NCI-H1048 (cell line): ENCODE measurements around the gene PIM3.
A peak's percentile ranks its signal among the peaks of the same experiment; 100 is the strongest.

Experiments used
- DNase-seq: peaks from one replicate; lab custom pipeline; 2025; lab: John Stamatoyannopoulos, UW

The PIM3 gene

DNA sequence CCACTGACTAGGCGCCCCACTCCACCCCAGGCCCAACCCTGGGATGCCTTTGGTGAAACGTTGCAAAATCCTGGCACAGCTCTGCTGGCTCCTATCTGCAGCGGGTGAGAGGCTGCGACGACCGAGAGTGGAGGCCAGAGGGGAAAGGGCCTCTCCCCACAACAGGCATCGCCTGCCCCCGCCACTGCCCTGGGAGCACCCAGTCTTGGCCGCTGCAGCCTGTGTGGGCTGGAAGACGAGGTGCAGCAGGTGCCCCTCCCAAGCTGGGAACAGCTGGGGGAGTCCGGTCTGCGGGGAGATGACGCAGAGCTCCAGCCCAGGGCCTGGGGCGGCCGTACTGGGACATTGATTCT, 4.2 kb upstream of the PIM3 start:
- DNase-seq = no peak

DNA sequence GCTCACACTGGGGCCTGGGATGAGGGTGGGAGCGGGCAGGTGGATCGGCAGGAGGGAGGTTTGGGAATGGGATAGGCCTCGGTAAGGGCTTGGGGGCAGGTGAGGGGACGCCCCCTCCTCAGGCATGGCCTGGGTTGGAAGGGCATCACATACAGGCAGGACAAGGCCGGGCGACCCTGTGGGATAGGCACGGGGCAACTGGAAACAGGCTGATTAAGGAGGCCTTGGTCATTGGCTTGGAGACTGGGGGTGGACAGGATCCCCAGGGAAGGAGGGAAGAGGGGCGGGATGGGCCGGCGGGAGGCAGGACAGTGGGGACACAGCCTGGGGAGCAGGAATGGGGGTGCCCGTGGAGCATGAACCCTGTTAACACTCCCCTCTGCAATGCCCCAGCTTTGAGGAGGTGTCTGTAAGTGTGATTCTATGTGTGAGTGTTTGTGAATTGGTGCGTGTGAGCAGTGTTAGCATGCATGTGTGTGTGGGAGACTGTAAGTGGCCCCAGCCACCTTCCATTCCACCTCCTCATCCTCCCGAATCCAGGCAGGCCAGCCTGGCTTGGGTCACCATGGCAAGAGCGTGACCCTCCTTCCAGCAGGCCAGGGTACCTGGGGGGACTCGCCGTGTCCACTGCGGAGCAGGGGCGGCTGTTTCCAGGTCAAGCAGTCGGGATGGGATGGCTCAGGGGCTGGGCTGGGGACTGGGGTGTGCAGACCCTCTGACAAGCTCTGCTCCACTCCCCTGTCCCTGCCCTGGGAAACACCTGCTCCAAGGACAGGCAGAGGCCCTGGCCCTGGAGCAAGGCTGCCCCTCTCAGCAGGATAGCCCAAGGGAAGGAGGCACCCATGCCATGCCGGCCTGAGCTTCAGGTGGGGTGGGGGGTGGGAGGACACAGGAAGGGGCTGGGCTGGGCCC, 3.4 kb upstream of the PIM3 start:
- no peak for DNase-seq

DNA sequence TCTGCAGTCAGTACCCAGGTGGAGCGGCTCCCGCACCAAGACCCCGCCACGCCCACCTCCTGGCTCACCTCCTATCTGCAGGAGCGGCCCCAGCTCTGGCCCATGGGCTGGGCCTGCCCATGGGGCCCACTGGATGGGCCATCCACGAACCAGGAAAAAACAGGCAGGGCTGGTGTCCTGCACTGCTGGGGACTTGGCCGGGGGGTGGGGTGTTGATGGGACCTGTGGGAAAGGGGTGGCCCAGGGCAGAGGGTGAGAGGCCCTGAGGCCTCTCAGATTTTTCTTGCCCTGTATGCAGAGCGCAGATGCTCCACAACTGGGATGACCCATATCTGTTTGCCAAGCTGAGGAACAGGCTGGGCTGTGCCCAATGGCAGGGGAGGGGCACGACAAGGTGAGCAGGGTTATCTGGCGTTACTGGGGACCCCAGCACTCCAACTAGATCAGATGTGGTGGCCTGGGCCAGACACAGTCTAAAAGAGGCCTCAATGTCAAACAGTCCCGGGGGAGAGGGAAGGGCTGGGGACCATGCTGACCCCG, 2.7 kb upstream of the PIM3 start:
- no peak for DNase-seq

DNA sequence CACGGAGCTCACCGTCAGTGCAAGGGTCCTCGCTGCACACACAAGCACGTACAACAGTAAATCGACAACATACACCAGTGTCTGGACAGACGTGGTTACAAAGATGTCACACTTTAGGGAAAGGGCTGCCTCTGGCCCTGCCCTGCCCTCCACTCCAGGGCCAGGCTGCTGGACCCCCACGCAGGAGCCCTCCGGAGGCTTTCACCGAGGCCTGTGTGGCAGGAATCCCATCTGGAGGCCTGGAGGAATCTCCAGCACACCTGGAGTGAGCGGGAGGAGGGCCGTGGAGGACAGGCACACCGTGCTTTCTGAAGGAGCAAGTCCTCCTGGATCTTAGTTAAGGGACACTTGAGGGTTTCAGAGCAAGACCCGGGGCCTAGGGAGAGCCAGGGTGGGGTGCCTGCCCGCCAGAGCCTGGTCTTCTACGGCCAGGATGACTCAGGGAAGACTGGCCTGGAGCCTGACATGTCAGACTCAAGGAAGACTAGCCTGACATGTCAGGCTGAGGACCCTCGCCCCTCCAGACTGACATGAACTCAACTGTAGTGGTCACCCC, 2.1 kb upstream of the PIM3 start:
- no peak for DNase-seq

DNA sequence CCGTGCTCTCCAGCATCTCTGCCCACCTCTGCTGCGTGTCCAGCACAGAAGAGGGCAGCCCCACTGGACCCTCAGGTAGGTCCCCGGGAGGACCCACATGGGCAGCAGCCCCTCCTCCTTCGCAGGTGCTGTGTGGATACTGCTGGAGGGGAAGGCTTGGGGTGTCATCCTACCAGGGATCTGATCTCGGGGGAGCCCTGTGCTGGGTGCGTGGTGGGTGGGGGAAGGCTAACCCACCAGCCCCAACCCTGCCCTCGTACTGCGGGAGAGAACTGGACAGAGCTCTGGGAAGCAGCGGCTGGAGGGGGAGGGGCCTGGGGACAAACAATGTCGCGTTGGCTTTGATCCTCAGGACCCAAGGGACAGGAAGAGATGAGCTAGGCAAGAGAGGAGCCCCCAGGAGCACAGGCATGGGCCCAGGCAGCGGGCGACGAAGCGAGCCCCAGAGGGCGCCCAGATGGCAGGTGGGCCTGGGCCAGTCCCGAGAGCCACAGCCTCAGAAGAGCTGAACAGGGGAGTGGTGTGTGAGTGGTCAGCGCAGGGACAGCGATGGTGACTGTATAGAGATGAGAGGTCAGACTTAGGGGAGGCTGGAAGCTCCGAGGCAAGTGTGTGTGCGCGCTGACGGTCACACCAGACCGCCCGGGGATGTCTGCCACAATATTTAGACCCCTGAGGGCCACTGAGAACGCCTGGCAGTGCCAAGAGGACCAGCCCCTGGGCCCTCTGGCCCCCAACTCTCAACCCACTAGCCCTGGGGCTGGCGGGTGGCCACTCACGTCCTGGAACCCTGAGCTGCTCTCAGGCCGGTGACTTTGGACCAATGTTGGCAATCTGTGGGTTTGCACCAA, 1.4 kb upstream of the PIM3 start:
- DNase-seq = no peak

DNA sequence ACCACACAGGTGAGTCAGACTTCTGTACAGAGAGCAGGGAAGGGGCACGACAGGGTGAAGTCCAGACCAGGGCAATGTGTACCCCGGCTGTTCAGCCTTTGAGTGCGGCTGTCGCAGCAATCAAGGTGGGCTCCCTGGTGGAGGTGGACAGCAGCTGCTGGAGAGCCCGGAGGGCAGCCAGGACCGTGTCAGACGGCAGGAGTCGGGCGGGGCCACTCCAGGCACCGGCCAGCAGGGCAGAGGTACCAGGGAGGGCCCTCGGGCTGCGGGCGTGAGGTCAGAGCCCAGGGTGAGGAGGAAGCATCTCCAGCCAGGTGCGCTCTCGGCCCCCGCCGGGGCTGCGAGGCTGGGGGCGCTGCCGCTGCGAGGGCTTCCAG, 802 bp upstream of the PIM3 start:
- no peak for DNase-seq

DNA sequence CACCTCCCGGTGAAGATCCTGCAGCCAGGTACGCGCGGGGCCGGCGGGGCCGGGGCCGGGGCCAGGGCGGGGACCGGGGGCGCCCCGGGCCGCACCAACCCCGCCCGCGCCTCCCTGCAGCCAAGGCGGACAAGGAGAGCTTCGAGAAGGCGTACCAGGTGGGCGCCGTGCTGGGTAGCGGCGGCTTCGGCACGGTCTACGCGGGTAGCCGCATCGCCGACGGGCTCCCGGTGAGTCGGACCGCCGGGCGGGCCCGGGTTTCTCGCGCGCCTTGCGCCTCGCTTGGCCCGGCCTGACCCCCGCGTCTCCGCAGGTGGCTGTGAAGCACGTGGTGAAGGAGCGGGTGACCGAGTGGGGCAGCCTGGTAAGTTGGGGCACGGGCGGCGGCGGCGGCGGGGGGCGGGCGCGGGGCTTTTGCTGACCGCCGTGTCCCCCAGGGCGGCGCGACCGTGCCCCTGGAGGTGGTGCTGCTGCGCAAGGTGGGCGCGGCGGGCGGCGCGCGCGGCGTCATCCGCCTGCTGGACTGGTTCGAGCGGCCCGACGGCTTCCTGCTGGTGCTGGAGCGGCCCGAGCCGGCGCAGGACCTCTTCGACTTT, 531 bp downstream of the PIM3 start:
- no peak for DNase-seq

DNA sequence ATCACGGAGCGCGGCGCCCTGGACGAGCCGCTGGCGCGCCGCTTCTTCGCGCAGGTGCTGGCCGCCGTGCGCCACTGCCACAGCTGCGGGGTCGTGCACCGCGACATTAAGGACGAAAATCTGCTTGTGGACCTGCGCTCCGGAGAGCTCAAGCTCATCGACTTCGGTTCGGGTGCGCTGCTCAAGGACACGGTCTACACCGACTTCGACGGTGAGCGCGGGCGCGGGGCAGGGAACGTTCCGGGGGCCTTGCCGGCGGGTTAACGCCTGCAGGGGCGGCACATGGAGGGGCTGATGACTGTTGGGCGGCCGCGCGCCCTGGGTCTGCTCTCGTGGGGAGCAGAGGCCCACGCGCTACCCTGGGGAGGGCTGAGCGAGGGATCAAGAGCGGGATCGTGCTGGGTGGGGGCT, 1.0 kb downstream of the PIM3 start:
- DNase-seq = no peak

DNA sequence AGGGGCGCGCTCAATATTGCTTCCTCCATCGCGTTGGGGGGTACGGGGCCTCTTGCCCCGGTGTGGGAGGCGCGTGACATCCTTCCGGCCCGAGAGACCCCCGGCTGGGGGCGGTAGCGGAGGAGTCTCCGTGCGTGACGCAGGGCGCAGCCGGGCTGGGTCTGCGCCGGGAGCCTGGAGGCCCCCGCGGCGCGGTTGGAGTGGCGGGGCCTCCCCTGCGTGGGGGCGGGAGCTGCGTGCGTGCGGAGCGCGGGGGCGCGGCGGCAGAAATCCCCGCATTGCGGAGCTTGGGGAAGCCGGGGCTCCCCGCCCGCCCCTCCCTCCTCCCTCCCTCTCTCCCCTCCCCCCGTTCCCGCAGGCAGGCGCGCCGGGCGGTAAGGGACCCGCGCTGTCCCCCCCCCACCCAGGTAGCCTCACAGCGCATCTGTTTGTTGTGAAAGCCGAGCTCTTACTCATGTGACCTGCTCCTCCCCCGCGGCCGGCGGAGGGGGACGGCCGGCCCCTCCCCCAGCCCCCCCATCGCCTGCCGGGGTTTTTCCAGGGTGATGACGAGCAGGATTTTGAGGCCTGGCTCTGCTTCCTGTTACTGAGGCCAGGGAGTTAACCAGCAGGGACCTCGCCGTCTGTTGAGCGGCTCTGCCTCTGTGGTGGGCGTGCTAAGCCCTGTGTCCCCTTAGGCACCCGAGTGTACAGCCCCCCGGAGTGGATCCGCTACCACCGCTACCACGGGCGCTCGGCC, 1.6 kb downstream of the PIM3 start:
- DNase-seq = peak; percentile 59

DNA sequence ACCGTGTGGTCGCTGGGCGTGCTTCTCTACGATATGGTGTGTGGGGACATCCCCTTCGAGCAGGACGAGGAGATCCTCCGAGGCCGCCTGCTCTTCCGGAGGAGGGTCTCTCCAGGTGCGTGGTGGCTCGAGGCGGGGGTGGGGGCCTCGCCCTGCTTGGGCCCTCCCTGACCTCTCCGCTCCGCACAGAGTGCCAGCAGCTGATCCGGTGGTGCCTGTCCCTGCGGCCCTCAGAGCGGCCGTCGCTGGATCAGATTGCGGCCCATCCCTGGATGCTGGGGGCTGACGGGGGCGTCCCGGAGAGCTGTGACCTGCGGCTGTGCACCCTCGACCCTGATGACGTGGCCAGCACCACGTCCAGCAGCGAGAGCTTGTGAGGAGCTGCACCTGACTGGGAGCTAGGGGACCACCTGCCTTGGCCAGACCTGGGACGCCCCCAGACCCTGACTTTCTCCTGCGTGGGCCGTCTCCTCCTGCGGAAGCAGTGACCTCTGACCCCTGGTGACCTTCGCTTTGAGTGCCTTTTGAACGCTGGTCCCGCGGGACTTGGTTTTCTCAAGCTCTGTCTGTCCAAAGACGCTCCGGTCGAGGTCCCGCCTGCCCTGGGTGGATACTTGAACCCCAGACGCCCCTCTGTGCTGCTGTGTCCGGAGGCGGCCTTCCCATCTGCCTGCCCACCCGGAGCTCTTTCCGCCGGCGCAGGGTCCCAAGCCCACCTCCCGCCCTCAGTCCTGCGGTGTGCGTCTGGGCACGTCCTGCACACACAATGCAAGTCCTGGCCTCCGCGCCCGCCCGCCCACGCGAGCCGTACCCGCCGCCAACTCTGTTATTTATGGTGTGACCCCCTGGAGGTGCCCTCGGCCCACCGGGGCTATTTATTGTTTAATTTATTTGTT, 2.4 kb downstream of the PIM3 start:
- no peak for DNase-seq

DNA sequence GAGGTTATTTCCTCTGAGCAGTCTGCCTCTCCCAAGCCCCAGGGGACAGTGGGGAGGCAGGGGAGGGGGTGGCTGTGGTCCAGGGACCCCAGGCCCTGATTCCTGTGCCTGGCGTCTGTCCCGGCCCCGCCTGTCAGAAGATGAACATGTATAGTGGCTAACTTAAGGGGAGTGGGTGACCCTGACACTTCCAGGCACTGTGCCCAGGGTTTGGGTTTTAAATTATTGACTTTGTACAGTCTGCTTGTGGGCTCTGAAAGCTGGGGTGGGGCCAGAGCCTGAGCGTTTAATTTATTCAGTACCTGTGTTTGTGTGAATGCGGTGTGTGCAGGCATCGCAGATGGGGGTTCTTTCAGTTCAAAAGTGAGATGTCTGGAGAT, 3.1 kb downstream of the PIM3 start:
- DNase-seq = no peak

DNA sequence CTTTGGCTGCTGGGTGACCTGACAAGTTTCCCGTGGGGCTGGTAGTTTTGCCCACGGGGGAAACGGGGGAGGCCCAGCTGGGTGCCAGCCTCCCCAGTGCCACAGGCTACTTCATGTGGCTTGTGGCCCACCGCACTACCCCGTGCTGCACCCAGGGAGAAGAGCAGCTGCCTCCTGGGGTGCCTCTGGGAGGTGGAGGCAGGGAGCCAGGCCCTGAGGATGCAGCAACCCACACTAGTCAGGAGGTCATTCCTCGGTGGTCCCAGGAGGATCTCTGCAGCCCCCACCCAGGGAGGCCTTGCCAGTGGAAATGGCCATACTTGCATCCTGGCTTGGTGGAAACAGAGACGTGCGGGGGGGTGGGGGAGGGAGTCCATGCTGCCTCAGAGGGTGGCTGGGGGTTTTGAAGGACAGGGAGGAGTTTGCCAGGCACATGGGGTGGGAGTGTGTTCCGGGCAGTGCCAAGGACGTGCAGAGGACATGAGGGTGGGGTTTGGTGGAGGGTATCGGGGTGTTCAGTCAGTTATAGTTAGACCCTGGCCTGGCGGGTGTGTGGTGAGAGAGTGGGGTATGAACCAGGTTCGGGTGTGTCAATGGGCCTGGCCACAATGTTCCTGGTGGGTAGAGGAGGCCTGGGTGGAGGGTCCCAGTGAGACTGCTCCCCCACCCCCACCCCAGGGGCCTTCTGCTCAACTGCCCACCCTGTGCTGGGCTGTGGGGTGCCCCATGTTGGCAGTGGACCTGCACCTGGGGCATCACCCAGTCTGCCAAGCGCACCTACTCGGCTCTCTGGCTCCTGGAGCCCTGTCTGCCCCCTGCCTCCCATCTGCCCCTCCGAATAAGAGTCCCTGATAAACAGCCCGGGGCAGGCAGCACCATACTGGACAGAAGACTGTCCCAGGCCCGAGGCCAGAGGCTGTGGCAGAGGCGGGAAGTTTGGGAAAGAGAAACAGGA, 3.8 kb downstream of the PIM3 start:
- DNase-seq = no peak

DNA sequence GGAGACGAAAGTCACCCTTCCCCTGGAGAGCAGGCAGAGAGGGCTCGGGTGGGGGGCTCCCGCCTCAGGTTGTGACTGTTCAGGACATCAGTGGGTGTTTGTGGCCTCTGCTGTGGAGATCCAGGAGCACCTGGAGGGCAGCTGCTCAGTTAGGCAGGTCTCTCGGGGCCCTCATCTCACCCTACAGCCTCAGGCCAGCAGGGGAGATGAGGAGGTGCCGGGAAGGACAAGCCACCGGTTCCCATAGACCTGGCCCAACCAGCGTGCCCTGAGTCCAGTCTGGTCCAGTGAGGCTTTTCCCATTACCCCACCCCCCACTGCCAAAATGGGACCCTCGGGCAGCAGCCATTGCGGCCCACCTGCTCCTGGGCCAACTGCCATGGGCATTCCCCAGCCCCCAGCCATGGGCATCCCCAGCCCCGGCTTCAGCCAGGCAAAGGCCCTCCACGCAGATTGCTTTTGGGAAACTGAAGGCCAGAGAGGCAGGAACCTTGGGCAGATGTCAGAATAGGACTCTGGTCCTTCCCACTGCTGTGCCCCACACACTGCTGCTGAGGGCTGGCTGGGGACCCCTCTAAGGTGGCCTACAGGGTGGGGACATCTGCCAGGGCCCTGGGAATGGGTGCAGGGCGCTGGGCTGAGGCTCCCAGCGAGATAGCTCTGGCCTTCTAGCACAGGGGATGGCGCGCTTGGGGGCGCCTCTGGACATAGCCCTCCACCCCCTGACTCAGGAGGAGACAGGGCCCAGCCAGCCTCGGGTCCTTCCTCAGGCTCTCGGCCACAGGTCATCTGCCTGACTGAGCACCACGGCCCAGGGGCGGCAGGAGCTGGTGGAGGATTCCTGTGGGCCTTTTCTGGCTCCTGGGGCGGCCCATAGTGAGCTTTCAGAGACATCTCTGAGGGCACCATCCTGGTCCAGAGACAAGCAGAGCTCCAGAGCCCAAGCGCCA, 4.8 kb downstream of the PIM3 start:
- no peak for DNase-seq

DNA sequence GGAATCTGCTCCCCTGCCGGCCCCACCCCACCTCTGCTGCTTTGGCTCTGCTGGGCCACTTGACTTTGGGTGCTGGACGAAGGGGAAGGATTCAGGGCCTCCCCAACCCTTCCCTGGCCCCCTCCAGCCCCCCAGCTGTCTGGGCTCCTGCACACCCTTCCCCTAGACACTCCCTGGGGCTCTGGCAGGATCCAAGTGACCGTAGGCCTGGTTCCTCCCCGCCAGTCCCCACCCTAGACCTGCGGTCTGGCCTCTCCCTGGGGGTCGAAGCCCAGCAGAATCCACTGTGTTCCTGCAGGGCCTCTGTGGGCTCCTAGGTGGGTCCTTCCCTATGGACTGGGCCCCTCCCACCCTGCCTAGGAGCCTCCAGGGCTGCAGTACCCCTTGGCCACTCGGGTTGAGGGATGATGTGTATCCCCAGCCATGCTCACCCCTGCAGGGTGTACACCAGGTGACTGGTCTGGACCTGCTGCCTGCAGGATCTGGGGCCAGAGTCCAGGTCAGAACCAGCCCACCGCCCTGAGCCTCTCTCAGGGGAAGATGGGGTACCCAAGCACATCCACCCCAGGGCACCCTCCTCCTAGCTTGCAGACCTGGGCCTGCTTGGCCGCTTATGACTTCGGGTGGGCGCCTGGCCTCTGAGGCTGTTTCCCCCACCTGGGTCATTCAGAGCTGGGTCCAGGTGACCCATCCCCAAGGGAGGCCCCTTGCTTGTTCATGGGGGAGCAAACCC, 5.6 kb downstream of the PIM3 start:
- DNase-seq = no peak

DNA sequence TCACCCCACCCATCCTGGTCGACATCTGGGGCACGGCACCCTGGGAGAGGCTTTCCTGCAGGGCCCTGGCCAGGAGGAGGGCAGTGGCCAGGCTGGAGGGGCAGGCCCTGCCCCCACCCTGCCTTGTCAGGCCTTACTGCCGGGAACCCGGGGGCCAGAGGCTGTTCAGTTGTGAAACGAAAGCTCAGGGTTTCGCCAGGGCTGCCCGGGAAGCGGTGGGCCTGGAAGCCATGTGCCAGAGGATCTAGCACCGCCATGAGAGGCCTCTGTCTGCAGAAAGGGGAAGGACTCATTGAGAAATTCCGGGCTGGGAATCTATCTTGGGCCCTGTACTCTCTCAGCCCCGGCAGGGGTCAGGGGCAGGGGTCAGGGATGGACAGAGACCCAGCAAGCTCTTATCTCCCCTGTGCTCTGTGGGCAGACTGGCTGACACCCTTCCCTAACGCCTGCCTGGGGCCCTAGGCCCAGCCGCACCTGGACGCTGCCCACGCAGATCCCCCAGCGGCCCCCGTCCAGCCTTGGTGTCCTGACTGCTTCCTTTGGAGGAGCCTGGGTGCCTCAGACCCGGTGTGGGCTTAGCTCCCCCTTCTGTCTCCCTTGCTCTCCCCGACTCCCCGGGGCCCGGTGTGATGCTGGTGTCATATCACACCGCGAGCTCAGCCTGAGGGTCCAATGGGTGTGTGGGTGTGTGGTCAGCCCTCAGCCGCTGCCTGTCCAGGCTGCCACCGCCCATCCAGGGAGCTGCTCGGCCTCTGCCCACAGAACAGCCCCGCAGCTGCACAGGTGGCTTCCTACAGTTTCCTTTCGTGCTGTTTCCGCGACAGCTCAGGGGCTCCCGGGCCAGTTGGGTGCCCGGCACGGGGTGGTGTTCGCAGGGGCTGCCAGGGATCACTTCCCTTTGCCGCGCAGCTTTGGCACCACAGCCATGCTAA, 6.5 kb downstream of the PIM3 start:
- no peak for DNase-seq

DNA sequence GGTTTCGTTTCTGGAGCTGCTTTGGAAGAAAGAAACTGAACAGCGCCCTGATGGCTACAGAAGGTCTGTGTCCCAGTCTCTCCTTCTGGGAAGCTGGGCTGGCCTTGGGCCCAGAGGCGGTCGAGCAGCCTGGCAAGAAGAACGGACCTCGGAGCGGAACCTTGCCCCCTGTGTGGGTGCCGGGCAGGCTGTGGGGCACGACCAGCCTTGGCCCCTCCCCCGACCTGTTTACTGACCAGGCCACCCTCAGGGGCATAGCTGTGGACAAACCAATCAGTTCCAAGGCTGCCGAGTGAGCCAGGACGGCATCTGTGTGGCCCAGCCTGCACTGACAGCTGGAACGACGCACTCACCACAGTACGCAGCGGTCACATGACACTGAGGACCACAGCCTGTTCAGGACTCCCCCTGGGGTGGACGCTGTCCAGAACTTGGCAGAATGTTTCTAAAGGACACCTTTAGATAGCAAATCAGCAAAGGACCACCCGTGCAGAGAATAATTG, 7.2 kb downstream of the PIM3 start:
- DNase-seq = no peak
